ENCODE measurements around the gene LRRTM4.

LRRTM4 gene

GRCh38 chr2:77395011-77395410, 127.2 kb downstream of the LRRTM4 start:
- no peak for DNase-seq (ENCODE audit: low spot score)
- no peak for TF ChIP-seq CTCF (IDR thresholded peaks at IDR 0.05; ENCODE audit: extremely low read depth, missing control alignments)

DNA sequence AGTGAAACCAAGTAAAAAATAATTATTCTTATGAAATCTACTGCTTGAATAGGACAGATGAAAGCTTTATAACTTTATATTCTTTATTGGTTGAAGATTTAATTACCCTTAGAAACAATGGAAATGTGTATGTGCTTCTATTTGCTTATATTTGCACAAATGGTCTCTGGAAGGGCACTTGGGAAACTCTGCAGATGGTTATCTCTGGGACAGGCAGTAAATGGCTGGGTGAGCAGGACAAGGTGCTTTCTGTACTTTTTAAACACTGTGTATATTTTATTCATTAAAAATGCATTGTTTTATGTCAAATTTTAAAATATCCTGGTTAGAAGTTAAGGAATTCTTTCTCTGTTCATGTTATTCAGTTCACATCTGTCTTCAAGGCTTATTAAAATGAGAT, 131.1 kb downstream of the LRRTM4 start:
- DNase-seq (ENCODE audit: low spot score), result no peak
- TF ChIP-seq CTCF (IDR thresholded peaks at IDR 0.05; ENCODE audit: extremely low read depth, missing control alignments), result no peak

DNA sequence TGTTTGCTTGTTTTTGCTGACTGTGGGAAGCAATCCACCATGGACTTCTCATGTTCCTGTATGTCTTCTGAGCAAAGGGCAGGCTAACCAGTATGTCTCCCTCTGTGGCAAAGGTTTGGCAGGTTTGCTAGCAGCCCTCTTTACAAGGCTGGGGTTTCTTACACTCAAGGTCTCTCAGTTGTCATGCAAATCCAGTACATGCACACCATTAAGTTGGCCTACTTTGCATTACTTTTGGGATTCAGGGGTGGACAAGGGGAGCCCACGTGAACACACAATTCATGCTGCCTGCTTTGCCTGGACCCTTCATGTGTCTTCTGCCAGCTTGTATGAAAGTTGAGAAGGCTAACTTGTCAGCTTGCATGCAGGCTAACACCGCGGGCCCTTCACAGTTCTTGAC, 134.9 kb downstream of the LRRTM4 start:
- no peak for DNase-seq (ENCODE audit: low spot score)
- TF ChIP-seq CTCF (IDR thresholded peaks at IDR 0.05; ENCODE audit: extremely low read depth, missing control alignments), result no peak

GRCh38 chr2:77372636-77373035, 149.5 kb downstream of the LRRTM4 start:
- TF ChIP-seq CTCF (IDR thresholded peaks at IDR 0.05; ENCODE audit: extremely low read depth, missing control alignments), result no peak
- no peak for DNase-seq (ENCODE audit: low spot score)

DNA sequence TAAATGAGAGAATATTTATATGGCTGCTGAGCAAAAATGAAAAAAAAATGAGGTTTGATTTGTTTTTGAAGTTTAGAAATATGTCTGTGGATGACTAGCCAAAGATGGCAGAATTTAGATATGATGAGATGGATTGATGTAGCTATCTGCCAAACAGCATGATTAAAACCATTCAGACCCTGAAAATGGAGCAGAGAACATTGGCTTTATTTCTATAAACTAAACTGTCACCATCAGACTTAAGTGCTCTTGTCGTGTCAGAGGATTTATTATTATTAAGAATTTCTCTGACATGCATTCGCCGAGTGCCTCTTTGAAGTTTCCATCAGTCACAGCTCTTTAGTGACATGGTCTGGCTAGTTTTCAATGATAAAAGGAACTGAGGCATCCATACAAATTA, 151.7 kb downstream of the LRRTM4 start:
- no peak for DNase-seq (ENCODE audit: low spot score)
- no peak for TF ChIP-seq CTCF (IDR thresholded peaks at IDR 0.05; ENCODE audit: extremely low read depth, missing control alignments)

DNA sequence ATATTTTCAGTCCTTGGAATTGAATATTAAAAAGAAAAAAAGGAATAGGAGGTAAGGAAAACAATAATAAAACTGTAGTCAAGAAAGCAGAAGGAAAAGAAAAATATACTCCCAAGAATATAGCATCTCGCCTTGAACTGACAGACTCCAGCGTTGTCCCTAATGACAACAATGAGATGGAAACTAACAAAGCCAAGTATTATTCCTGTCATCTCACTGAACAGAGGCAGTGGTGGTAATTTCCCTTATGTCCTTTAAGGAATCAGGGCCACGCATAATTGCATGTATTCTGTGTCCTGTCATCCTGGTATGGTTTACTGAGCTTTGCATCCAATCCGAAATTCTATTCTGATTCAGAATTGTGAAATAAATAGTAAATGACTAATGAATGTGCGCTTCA, 158.9 kb downstream of the LRRTM4 start:
- no peak for TF ChIP-seq CTCF (IDR thresholded peaks at IDR 0.05; ENCODE audit: extremely low read depth, missing control alignments)
- DNase-seq (ENCODE audit: low spot score), result no peak

DNA sequence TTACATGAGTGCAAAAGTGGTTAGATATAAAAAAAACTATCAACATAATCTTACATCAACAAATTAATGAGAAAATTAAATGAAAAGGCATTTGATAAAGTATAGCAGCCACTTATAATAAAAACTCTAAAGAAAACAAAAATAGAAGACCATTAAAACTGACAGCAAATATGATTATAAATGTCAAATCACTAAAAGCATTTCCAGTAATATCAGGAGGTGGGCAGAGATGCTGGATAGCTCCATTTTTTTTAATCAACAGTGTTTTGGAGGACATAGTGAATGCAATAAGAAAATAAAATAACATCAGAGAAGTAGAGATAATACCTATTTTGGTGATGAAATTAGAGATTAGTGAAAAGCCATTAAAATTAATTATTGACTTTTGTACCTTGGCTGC, 173.4 kb downstream of the LRRTM4 start:
- no peak for TF ChIP-seq CTCF (IDR thresholded peaks at IDR 0.05; ENCODE audit: extremely low read depth, missing control alignments)

More for the DNA sequence above, 173.4 kb downstream of the LRRTM4 start:
- no peak for DNase-seq (ENCODE audit: low spot score)
